AG09309 (cell line): ENCODE measurements around the gene ZNF253.
"Not testable (repeated sequence)": the region's sequence is repeated elsewhere in the genome, so short reads cannot be mapped to it uniquely, and the experiment has no call there.

Experiments
- DNase-seq: peaks from one replicate; pipeline ENCODE4 v3.0.0-alpha.2; 2010; ENCODE audit warnings: low read depth
- H3K4me3 ChIP-seq: 2 replicates; pipeline ENCODE4 v1.5.1; 2011; ENCODE audit warnings: mild to moderate bottlenecking, low read depth, low read length, moderate library complexity; ENCODE audit not compliant: control insufficient read depth
- TF ChIP-seq, protein P1 (sequence below): IDR thresholded peaks from 2 replicates; pipeline ENCODE4 v1.5.1; 2011; ENCODE audit warnings: mild to moderate bottlenecking, low read depth, low read length, inconsistent platforms; ENCODE audit not compliant: insufficient read depth, control insufficient read depth; ENCODE audit errors: missing control alignments

Gene ZNF253

DNA sequence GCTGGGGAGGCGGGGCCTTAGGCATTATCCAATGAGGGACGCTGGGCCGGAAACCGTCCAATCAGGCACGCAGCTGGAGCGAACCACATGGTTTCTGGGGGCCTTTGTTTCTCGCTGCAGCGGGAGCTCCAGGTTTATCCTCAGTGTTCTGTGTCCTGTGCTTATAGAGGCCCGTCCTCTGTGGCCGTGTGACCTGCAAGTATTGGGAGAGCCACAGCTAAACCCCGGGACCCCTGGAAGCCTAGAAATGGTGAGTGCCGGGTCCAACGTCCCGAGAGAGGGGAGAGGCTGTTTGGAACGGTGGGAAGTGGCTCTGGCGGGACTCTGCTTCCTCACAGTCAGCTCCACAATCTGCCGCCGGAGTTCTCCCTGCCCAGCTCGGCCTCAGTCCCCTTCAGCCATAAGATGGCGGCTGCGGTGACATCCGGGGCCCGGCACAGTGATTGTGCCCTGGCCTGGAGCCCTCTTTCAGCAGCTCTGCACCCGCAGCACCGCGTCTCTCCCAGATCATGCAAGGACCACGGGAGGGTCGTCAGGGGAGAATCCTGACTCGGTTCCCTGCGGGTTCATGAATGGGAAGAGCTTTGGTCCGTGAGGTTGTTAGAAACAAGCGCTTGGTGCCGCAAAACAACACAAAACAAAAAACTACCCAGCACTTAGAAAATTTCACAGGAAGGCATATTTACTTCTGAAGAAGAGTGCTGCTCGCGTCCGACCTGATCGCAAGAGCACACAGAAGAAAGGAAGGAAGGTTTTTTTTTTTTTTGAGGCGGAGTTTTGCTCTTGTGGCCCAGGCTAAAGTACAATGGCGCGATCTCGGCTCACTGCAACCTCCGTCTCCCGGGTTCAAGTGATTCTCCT is at the start of gene ZNF253:
Gene ZNF253, plus strand, starts transcription at position 133 of the 861 bp plus-strand sequence. Its CDS starts 115 bp downstream, at position 248.
- peak within 1 kb of the TSS; percentile 80 for H3K4me3 ChIP-seq
- peak; percentile 69 for DNase-seq
- TF ChIP-seq, protein P1, sequence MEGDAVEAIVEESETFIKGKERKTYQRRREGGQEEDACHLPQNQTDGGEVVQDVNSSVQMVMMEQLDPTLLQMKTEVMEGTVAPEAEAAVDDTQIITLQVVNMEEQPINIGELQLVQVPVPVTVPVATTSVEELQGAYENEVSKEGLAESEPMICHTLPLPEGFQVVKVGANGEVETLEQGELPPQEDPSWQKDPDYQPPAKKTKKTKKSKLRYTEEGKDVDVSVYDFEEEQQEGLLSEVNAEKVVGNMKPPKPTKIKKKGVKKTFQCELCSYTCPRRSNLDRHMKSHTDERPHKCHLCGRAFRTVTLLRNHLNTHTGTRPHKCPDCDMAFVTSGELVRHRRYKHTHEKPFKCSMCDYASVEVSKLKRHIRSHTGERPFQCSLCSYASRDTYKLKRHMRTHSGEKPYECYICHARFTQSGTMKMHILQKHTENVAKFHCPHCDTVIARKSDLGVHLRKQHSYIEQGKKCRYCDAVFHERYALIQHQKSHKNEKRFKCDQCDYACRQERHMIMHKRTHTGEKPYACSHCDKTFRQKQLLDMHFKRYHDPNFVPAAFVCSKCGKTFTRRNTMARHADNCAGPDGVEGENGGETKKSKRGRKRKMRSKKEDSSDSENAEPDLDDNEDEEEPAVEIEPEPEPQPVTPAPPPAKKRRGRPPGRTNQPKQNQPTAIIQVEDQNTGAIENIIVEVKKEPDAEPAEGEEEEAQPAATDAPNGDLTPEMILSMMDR, result no peak

DNA sequence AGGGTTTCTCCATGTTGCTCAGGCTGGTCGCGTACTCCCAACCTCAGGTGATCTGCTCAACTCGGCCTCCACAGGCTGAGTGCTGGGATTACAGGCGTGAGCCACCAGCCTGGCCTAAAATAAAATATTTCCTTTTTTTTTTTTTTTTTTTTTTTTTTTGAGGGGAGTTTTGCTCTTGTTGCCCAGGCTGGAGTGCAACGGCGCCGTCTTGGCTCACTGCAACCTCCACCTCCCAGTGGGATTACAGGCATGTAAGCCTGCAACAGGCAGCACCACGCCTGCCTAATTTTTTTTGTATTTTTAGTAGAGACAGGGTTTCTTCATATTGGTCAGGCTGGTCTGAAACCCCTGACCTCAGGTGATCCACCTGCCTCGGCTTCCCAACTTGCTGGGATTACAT is 49.0 kb upstream of the ZNF253 start:
- no peak for DNase-seq
- TF ChIP-seq, protein P1, result no peak
- no peak overlapping the region for H3K4me3 ChIP-seq

GRCh38 chr19:19817357-19817756 is 48.3 kb upstream of the ZNF253 start:
- DNase-seq, result no peak
- no peak overlapping the region for H3K4me3 ChIP-seq
- TF ChIP-seq, protein P1, result no peak

DNA sequence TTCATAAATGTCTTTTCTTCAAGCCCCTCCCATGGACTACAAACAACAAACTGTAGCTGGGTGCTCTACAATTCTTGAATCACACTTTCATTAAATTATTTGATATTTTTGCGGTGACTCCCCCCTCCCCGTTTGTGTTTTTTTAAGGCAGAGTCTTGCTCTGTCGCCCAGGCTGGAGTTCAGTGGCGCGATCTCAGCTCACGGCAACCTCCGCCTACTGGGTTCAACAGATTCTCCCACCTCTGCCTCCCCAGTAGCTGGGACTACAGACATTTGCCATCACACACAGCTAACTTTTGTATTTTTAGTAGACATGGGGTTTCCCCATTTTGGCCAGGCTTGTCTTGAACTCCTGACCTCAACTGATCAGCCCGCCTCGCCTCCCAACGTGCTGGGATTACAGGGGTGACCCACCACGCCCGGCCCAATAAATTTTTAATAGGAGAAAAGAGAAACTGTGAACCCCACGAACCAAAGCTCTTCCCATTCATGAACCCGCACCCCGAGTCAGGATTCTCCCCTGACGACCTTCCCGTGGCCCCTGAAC is 44.8 kb upstream of the ZNF253 start:
- peak overlapping the region; percentile 83 for H3K4me3 ChIP-seq
- no peak for DNase-seq
- TF ChIP-seq, protein P1, result no peak

DNA sequence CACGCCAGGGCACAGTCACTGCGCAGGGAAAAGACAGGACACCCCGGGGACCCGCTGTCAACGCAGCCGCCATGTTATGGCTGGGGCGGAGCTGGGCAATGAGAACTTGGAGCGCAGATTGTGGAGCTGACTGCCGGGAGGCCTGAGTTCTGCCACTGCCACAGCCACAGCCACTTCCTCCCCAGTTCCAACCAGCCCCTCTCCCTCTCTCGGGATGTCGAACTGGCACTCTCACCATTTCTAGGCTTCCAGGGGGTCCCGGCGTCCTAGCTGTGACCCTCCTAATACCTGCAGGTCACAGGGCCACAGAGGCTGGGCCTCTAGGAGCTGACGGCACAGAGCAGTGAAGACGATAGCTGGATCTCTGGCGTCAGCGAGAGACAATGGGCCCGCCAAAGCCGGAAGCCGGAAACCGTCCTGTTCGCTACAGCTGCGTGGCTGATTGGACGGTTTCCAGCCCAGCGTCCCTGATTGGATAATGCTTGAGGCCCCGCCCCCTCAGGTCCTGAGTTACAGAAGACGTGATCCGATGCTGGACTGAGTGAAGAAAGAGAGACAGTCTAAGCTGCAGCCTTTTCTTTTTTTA is 44.2 kb upstream of the ZNF253 start, which contains the start of gene ZNF506:
Gene ZNF506, minus strand, starts transcription at position 385 of the 586 bp plus-strand sequence. Its CDS starts 147 bp downstream, at position 238.
- TF ChIP-seq, protein P1, result no peak
- peak; percentile 88 for DNase-seq
- H3K4me3 ChIP-seq, result peak within 1 kb of the TSS; percentile 83

DNA sequence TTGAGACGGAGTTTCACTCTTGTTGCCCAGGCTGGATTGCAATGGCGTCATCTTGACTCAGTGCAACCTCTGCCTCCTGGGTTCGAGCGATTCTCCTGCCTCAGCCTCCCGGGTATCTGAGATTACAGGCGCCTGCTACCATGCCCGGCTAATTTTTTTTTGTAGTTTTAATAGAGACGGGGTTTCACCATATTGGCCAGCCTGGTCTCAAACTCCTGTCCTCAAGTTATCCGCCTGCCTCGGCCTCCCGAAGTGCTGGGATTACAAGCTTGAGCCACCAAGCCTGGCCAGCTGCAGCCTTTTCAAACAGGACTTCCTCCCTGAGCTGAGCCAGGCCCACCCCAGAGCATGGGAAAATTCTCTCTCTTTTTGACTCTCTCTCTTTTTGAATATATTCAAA is 43.7 kb upstream of the ZNF253 start:
- not testable (repeated sequence) for DNase-seq
- peak overlapping the region; percentile 83 for H3K4me3 ChIP-seq

GRCh38 chr19:19823916-19824315 is 41.8 kb upstream of the ZNF253 start:
- no peak for DNase-seq
- no peak overlapping the region for H3K4me3 ChIP-seq
- TF ChIP-seq, protein P1, result no peak
